Activated CD4-positive, CD25-positive, alpha-beta regulatory T cell treated with anti-CD3 and anti-CD28 coated beads, Interleukin-2, amount 50 U/mL, for 16 hours (primary cell): ENCODE data around the gene RPL7L1.
"Not testable (repeated sequence)": the region's sequence is repeated elsewhere in the genome, so short reads cannot be mapped to it uniquely, and the experiment has no call there.

Experiments
- DNase-seq: peaks from one replicate; pipeline ENCODE4 v3.0.0-alpha.2; 2020; ENCODE audit warnings: low read depth, low spot score

RPL7L1 gene

GRCh38 chr6:42879372-42880239 is at the start of gene RPL7L1:
Gene RPL7L1 (plus strand): TSS chr6:42879616. CDS start chr6:42879911, 295 bp downstream.
- DNase-seq, result peak; percentile 71

- no peak for DNase-seq
Observed at GRCh38 chr6:42831237-42831636, 48.2 kb upstream of the RPL7L1 start.

- no peak for DNase-seq
Observed at GRCh38 chr6:42834056-42834455, 45.4 kb upstream of the RPL7L1 start.

- DNase-seq, result no peak
Observed at GRCh38 chr6:42841844-42842584, 37.4 kb upstream of the RPL7L1 start.

GRCh38 chr6:42845327-42845694 is 34.1 kb upstream of the RPL7L1 start:
- DNase-seq, result no peak

GRCh38 chr6:42846505-42846904 is 32.9 kb upstream of the RPL7L1 start:
- DNase-seq, result no peak

- no peak for DNase-seq
Observed at GRCh38 chr6:42848700-42849099, 30.7 kb upstream of the RPL7L1 start.

GRCh38 chr6:42851599-42851998 is 27.8 kb upstream of the RPL7L1 start:
- no peak for DNase-seq

GRCh38 chr6:42860036-42860435 is 19.4 kb upstream of the RPL7L1 start:
- DNase-seq, result no peak

GRCh38 chr6:42860481-42860880 is 18.9 kb upstream of the RPL7L1 start:
- no peak for DNase-seq

GRCh38 chr6:42864602-42865001 is 14.8 kb upstream of the RPL7L1 start:
- DNase-seq, result no peak

- DNase-seq, result no peak
Observed at GRCh38 chr6:42870145-42870936, 9.1 kb upstream of the RPL7L1 start.

- DNase-seq, result no peak
Observed at GRCh38 chr6:42871711-42872110, 7.7 kb upstream of the RPL7L1 start.

- no peak for DNase-seq
Observed at GRCh38 chr6:42873313-42873712, 6.1 kb upstream of the RPL7L1 start.

GRCh38 chr6:42877695-42878094 is 1.7 kb upstream of the RPL7L1 start:
- no peak for DNase-seq

GRCh38 chr6:42880240-42880817 is 913 bp downstream of the RPL7L1 start:
- not testable (repeated sequence) for DNase-seq

- DNase-seq, result not testable (repeated sequence)
Observed at GRCh38 chr6:42880871-42881270, 1.5 kb downstream of the RPL7L1 start.

- DNase-seq, result no peak
Observed at GRCh38 chr6:42885702-42886101, 6.3 kb downstream of the RPL7L1 start.

- DNase-seq, result not testable (repeated sequence)
Observed at GRCh38 chr6:42888201-42888600, 8.8 kb downstream of the RPL7L1 start.

GRCh38 chr6:42889815-42890214 is 10.4 kb downstream of the RPL7L1 start:
- no peak for DNase-seq

GRCh38 chr6:42890311-42891198 is 11.1 kb downstream of the RPL7L1 start:
- peak; percentile 78 for DNase-seq
